Measurements from ENCODE around the gene DOK5.

DOK5 gene

GRCh38 chr20:54491506-54491905 is 16.1 kb downstream of the DOK5 start:
- no peak for TF ChIP-seq CTCF (IDR thresholded peaks at IDR 0.05)
- H3K27ac ChIP-seq: no peak overlapping the region

DNA sequence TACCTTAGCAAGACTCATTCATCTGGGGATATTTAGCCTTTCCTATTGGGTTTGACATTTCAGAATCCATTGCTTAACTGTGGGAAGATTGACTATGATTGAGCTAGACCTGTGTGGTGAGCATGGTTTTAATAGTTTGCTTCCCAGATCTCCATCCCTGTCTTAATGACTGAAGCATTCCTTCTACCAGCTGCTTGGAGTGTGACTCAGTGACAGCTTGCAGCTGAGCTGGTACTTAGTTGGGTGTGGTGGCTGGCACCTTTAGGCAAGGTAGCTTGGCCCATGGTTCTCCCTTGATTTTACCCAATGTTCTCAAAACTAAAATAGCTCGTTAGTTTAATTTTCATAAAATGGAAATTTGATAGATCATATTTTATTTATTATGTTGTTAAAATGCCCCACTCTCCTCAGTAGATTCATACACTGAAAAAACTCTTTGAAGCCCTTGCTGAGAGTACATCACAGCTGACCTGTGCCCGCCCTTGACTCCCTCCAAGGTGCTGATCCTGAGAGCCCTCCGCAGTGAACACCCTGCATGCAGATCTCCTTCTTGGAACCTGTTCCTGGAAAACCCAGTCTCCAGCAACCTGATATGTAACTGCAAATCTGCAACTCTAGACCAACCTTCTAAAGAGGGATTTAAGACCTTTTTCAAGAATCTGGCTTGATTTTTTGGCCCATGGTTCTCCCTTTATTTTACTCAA is 19.1 kb downstream of the DOK5 start:
- H3K27ac ChIP-seq: no peak overlapping the region
- TF ChIP-seq ZFX (IDR thresholded peaks at IDR 0.05; ENCODE audit: borderline replicate concordance): no peak

GRCh38 chr20:54497931-54498718 is 22.7 kb downstream of the DOK5 start:
- H3K27ac ChIP-seq: no peak overlapping the region
- TF ChIP-seq CTCF (IDR thresholded peaks at IDR 0.05): no peak
- TF ChIP-seq ZFX (IDR thresholded peaks at IDR 0.05; ENCODE audit: borderline replicate concordance): no peak

DNA sequence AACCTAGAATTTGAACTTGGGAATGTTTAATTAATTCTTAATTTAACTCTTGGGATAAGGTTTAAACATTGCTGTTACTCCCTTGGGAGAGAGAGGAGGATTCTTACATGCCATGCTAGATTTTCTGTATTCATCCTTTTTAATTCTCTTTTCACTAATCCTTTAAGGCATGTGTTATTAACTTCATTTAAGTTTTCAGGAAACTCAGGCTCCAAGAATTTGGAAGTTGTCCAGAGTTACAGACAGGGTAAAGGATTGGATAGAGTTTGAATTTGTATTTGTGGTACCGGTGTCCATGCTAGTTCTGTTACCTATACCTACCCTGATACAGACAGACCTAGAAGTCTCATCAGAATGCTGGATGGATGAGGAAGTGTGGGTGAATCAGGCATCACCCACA is 23.7 kb downstream of the DOK5 start:
- TF ChIP-seq CTCF (IDR thresholded peaks at IDR 0.05): no peak
- TF ChIP-seq ZFX (IDR thresholded peaks at IDR 0.05; ENCODE audit: borderline replicate concordance): no peak
- no peak overlapping the region for H3K27ac ChIP-seq

DNA sequence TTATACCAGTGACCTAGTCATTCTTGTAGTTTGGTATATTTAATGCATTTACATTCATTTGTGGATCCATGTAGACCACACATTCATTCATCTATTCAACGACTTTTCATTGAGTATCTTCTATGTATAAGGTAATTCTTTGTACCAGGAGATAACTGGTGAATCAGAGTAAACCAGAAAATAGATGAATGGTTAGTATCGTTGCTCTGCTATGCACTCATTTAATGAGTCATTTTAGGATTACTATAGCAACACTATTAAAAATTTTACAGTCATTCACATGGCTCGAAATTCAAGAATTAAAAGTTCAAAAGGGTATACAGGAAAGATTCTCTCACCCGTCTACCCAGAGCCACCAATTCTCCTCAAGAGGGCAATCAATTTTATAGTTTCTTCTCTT is 26.8 kb downstream of the DOK5 start:
- TF ChIP-seq ZFX (IDR thresholded peaks at IDR 0.05; ENCODE audit: borderline replicate concordance) (no peak), CTCF (IDR thresholded peaks at IDR 0.05) (no peak)
- no peak overlapping the region for H3K27ac ChIP-seq

GRCh38 chr20:54506643-54507042 is 31.2 kb downstream of the DOK5 start:
- TF ChIP-seq CTCF (IDR thresholded peaks at IDR 0.05) (no peak), ZFX (IDR thresholded peaks at IDR 0.05; ENCODE audit: borderline replicate concordance) (no peak)
- no peak overlapping the region for H3K27ac ChIP-seq

DNA sequence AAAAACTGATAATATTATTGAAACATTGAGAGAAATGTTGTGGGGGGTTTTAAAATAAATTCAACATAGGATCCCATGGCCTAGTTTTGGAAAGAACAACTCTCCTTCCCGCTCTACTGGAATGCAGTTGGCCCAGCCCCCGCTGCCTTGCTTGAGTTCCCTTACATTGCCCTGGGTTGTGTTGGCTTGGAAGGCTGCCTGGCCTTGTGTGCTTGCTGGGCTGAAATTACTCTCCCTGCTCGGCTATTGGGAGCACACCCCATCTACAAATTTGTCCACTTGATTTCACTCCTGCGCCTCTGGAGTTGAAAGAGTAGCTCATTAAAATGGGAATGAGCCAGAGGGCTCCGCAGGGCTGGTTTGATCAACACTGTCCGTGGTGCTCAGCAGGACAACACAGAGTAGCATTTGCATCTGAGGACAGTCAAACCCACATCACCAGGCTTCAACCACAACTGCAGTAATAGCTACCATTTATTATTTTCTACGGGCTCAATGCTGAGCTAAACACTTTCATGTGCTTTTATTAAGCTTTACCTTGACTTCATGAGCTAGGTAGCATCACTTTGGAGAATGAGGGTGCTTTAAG is 35.2 kb downstream of the DOK5 start:
- no peak overlapping the region for H3K27ac ChIP-seq
- TF ChIP-seq ZFX (IDR thresholded peaks at IDR 0.05; ENCODE audit: borderline replicate concordance) (no peak), CTCF (IDR thresholded peaks at IDR 0.05) (no peak)

Measured in 22Rv1 (cell line).